Activated CD8-positive, alpha-beta T cell treated with anti-CD3 and anti-CD28 coated beads for 36 hours (primary cell): ENCODE results near the gene ANKRD2. TPM values are rescaled to one million over a fixed set of nuclear protein-coding genes. Genes with fewer than 3 reads are reported as not detected.

Source experiments
- ATAC-seq: fragments of 200-7000 bp; cut with Tn5 transposase; one replicate; pipeline ENCODE4 v1.10.0; 2021; ENCODE audit warnings: mild to moderate bottlenecking, moderate library complexity
- CTCF ChIA-PET: fragments of 350-600 bp; sonication (Branson Sonifier 250); formaldehyde crosslinking; loops from one replicate; lab custom pipeline; 2021; ENCODE audit warnings: antibody characterized with exemption; lab: Charles Lee
- POLR2A ChIA-PET: fragments of 350-600 bp; sonication (Branson Sonifier 250); formaldehyde crosslinking; loops from one replicate; lab custom pipeline; 2021; ENCODE audit warnings: antibody characterized with exemption; lab: Charles Lee
- DNase-seq: peaks from one replicate; pipeline ENCODE4 v3.0.0-alpha.2; 2020
- H3K27ac Mint-ChIP-seq: one replicate; pipeline ENCODE4 v1.8.0; 2021; ENCODE audit warnings: mild to moderate bottlenecking, mixed read lengths
- H3K27me3 Mint-ChIP-seq: one replicate; pipeline ENCODE4 v1.8.0; 2021; ENCODE audit warnings: mixed read lengths
- H3K36me3 Mint-ChIP-seq: one replicate; pipeline ENCODE4 v1.8.0; 2021; ENCODE audit warnings: low read depth, mixed read lengths
- H3K4me1 Mint-ChIP-seq: one replicate; pipeline ENCODE4 v1.8.0; 2021; ENCODE audit warnings: low read depth, mixed read lengths
- H3K4me3 Mint-ChIP-seq: one replicate; pipeline ENCODE4 v1.8.0; 2021; ENCODE audit warnings: mild to moderate bottlenecking, moderate library complexity, mixed read lengths
- H3K9me3 Mint-ChIP-seq: one replicate; pipeline ENCODE4 v1.8.0; 2021; ENCODE audit warnings: mixed read lengths
- CTCF ChIP-seq: fragments of 200-600 bp; IDR thresholded peaks from one replicate; pipeline ENCODE4 v1.8.0; 2022; ENCODE audit warnings: antibody characterized with exemption, mild to moderate bottlenecking
- intact Hi-C: fragments of 100-400 bp; cut with micrococcal nuclease; formaldehyde crosslinking; loops from one replicate; pipeline ENCODE4 v1.10.0; 2022
- total RNA-seq, 2 experiments: library from RNA; stranded (reverse); gene quantifications; one replicate each; pipeline ENCODE4 v1.2.3, GENCODE V29; 2021

Gene ANKRD2
- total RNA-seq, 2 experiments from 2014 or later: not detected

GRCh38 chr10:97590748-97591495 is 18.3 kb downstream of the ANKRD2 start:
- intact Hi-C loops: no loop called here
- CTCF ChIA-PET: interaction anchor here (0.7 to 1.7 kb wide), 3 partner anchors 19 to 39 kb away, joined by 3 to 14 read pairs (median 3); partner anchors contain the start of gene ANKRD2
- Mint-ChIP-seq H3K36me3 (no peaks in the 10 kb centered on the region), H3K4me1 (no peaks in the 10 kb centered on the region), H3K27ac (no peak overlapping the region), H3K4me3 (no peak overlapping the region), H3K27me3 (no peaks in the 10 kb centered on the region), H3K9me3 (no peaks in the 10 kb centered on the region)
- ATAC-seq (no peak), DNase-seq (no peak)
- POLR2A ChIA-PET: interaction anchor here (0.7 to 0.8 kb wide), 2 partner anchors 9 to 224 kb away, joined by 3 to 5 read pairs; no protein-coding TSS in a partner anchor
- no peak for TF ChIP-seq CTCF

- Mint-ChIP-seq H3K9me3 (no peaks in the 10 kb centered on the region), H3K4me1 (no peaks in the 10 kb centered on the region), H3K36me3 (no peaks in the 10 kb centered on the region), H3K4me3 (no peak overlapping the region), H3K27ac (no peak overlapping the region), H3K27me3 (no peaks in the 10 kb centered on the region)
- no peak for ATAC-seq
- TF ChIP-seq CTCF: no peak
- no peak for DNase-seq
- POLR2A ChIA-PET: no interaction called here
- intact Hi-C loops: no loop called here
- CTCF ChIA-PET: interaction anchor here (1.2 kb wide), 1 partner anchor 21 kb away, joined by 4 read pairs; the partner anchor contains the start of gene ANKRD2
Observed at GRCh38 chr10:97593421-97593820, 20.8 kb downstream of the ANKRD2 start.

- ChIA-PET POLR2A (interaction anchor here (0.7 kb wide), 1 partner anchor 16 kb away, joined by 3 read pairs; no protein-coding TSS in a partner anchor), CTCF (interaction anchor here (0.9 to 1.3 kb wide), 4 partner anchors 9 to 61 kb away, joined by 3 read pairs; partner anchors contain the start of genes ANKRD2 and HOGA1)
- ATAC-seq: no peak
- H3K27ac Mint-ChIP-seq: no peak overlapping the region
- H3K36me3 Mint-ChIP-seq: no peaks in the 10 kb centered on the region
- no peaks in the 10 kb centered on the region for H3K9me3 Mint-ChIP-seq
- intact Hi-C loops: no loop called here
- H3K4me3 Mint-ChIP-seq: no peak overlapping the region
- TF ChIP-seq CTCF: no peak
- no peak for DNase-seq
- H3K27me3 Mint-ChIP-seq: no peaks in the 10 kb centered on the region
- H3K4me1 Mint-ChIP-seq: no peaks in the 10 kb centered on the region
Observed at GRCh38 chr10:97596101-97597082, 23.8 kb downstream of the ANKRD2 start.

GRCh38 chr10:97597778-97598177 is 25.2 kb downstream of the ANKRD2 start:
- CTCF ChIA-PET: interaction anchor here (1.1 to 1.5 kb wide), 2 partner anchors 12 to 26 kb away, joined by 6 read pairs; no protein-coding TSS in a partner anchor

More at GRCh38 chr10:97597778-97598177, 25.2 kb downstream of the ANKRD2 start:
- POLR2A ChIA-PET: no interaction called here
- H3K27me3 Mint-ChIP-seq: no peaks in the 10 kb centered on the region
- H3K9me3 Mint-ChIP-seq: no peaks in the 10 kb centered on the region
- no peak for TF ChIP-seq CTCF
- H3K4me1 Mint-ChIP-seq: no peaks in the 10 kb centered on the region
- H3K36me3 Mint-ChIP-seq: no peaks in the 10 kb centered on the region
- ATAC-seq: no peak
- intact Hi-C loops: no loop called here
- no peak overlapping the region for H3K4me3 Mint-ChIP-seq
- DNase-seq: no peak
- peak overlapping the region; percentile 46 for H3K27ac Mint-ChIP-seq
